ENCODE data around the gene TRIM27.

GRCh38 chr6:28923318-28924102 is at the start of gene TRIM27:
- TF ChIP-seq NR1H2 (CRISPR knock-in tag; IDR thresholded peaks at IDR 0.05) (no peak), E2F1 (CRISPR knock-in tag; IDR thresholded peaks at IDR 0.05) (no peak), KAT7 (CRISPR knock-in tag; IDR thresholded peaks at IDR 0.05; ENCODE audit: borderline replicate concordance) (peak; percentile 99), MXD4 (CRISPR knock-in tag; IDR thresholded peaks at IDR 0.05; ENCODE audit: borderline replicate concordance) (no peak), ZNF138 (CRISPR knock-in tag; conservative IDR thresholded peaks at IDR 0.05) (no peak)
